NCI-H1105 treated with DMSO at 0.1 percent for 48 hours (cell line): ENCODE results near the gene NRP2.

Experiments used
- DNase-seq: peaks from one replicate; lab custom pipeline; 2025; lab: John Stamatoyannopoulos, UW

NRP2 gene

DNA sequence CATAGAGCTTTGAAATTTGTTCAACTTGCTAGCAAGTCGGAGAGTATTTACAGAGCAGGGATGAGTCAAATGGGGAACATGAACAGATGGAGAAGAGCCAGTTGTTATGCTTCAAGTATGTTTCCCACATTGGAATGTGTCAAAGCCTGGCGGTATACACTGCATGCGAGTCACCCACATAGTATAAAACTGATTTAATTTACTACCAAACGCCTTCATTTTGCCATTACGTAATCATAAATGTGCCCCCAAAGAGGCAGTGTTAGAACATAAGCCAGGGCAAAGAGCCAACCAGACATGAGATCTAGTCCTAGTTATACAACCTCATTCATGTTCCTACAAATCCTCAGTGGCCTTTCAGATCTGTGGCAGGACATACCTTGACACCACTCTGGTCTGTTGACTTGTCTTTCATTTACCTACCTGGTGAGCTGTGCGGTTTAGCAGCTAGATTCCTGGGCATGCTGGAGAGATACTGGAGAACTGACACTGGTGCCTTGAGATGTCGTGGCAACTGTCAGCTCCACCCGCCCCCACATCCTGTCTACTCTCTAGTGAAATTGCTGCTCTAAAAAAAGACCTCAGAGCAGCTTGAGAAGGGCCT, 21.7 kb upstream of the NRP2 start:
- DNase-seq: no peak

- no peak for DNase-seq
Observed at GRCh38 chr2:205661281-205661680, 21.0 kb upstream of the NRP2 start.

DNA sequence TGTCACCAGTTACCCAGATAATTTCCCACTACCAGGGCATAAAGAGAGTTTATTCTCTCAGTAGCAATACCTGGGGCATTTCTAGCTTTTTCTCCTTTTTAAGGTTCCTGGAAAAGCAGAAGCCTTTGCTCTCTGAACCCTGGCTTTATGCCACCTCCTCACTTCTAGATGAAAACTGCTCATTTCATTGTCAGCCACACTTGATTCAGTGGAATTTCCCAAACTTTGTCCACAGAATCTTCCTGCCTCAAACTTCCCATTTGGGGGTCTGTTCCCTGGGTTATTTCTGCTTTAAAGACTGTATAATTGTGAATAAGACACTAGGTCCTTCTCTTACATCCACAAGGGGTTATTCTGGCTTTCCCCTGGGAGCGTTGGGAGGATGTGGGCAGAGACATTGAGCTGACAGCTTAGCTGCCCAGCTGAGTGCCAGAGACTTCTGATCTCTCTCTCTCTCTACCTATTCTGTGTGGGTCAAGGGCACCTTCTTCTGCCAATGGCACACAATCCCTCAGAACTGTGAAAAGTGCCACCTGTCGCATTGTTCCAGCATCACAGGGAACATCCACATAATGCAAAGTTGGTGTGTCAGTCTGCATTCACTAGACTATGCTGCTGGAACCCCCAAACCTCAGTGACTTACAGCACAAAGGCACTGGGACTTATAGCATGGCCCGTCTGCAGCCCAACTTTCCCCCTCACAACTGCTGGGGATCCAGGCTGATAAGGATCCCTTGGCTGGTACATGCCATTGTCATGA, 19.9 kb upstream of the NRP2 start:
- no peak for DNase-seq

DNA sequence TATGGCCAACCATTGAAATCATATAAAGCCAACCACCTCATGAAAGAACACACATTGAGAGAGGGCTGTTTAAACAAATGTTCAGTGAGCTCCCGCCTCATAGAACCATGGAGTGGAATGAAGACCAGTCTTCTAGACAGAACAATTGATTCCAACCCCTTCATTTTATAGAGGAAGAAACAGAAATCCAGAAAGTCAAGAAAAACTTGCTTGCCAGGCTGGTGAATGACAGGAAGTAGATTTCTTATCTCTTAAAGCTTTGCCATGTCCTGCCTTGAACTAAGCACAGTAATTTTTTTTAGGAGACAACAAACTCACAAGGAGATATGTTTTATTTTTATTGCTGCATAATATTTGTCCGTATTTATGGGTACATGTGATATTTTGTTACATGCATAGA, 16.5 kb upstream of the NRP2 start:
- DNase-seq: no peak

- DNase-seq: no peak
Observed at GRCh38 chr2:205670292-205670691, 12.0 kb upstream of the NRP2 start.

GRCh38 chr2:205673312-205673711, 9.0 kb upstream of the NRP2 start:
- no peak for DNase-seq

DNA sequence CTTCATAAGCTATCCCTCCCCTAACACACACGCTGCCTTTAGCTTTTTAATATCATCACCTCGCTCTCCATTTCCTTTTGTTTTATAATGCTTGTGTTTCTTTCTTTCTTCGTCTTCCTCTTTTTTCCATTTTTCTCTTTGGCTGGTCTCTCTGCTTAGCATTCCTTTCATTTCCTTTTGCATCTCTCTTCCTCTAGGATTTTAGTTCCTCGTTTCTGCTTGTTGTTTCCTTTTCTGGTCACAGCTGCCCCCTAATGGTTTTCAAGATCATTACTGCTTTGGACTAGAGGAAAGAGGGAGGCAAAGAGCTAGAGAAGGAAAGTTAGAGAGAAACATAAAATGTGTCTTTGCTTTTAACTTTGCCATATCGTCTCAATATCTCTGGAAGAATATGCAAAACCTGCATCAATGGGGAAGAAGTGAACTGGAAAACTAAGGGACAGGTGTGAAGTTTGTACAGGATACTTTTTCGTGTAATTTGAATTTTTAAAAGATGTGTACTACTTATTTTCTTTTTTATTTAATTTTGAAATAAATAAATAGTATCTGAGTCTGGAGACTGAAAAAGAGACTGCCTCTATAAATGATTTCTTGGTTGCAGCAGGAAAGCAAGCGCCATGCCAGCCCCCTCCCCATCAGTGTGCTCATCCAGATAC, 6.3 kb upstream of the NRP2 start:
- peak; percentile 67 for DNase-seq

GRCh38 chr2:205678541-205679142, 3.7 kb upstream of the NRP2 start:
- no peak for DNase-seq

GRCh38 chr2:205679410-205680009, 2.8 kb upstream of the NRP2 start:
- DNase-seq: no peak

GRCh38 chr2:205680067-205680466, 2.2 kb upstream of the NRP2 start:
- DNase-seq: peak; percentile 71

DNA sequence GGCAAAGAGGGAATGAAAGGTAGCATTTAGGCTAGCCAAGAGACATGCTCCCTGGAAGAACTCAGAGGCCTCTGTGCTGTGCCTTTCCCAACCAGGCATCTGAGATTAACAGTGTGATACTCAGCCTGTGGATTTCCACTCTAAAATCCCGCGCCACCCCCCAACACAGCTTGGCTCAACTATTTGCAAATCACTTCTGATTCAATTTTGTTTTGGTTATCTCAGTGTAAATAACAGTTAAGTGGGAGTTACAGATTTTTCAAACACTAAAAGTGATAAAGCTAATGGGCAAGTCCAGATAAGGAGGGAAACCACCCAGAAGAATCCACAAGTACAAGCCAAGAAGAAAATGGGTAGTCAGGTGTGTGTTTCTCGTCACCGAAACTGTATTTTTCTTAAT, 1.4 kb upstream of the NRP2 start:
- no peak for DNase-seq

- DNase-seq: peak; percentile 10
Observed at GRCh38 chr2:205681401-205682238, 681 bp upstream of the NRP2 start.

DNA sequence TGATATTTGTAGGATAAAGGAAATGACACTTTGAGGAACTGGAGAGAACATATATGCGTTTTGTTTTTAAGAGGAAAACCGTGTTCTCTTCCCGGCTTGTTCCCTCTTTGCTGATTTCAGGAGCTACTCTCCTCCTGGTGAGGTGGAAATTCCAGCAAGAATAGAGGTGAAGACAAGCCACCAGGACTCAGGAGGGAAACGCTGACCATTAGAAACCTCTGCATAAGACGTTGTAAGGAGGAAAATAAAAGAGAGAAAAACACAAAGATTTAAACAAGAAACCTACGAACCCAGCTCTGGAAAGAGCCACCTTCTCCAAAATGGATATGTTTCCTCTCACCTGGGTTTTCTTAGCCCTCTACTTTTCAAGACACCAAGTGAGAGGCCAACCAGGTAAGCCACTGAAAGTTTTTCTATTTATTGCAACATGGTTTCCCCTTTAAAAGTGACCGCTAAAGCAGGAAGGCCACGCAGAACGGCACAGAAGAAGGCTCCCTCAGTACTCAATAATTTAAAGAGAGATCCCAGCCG, 735 bp downstream of the NRP2 start:
- DNase-seq: no peak

DNA sequence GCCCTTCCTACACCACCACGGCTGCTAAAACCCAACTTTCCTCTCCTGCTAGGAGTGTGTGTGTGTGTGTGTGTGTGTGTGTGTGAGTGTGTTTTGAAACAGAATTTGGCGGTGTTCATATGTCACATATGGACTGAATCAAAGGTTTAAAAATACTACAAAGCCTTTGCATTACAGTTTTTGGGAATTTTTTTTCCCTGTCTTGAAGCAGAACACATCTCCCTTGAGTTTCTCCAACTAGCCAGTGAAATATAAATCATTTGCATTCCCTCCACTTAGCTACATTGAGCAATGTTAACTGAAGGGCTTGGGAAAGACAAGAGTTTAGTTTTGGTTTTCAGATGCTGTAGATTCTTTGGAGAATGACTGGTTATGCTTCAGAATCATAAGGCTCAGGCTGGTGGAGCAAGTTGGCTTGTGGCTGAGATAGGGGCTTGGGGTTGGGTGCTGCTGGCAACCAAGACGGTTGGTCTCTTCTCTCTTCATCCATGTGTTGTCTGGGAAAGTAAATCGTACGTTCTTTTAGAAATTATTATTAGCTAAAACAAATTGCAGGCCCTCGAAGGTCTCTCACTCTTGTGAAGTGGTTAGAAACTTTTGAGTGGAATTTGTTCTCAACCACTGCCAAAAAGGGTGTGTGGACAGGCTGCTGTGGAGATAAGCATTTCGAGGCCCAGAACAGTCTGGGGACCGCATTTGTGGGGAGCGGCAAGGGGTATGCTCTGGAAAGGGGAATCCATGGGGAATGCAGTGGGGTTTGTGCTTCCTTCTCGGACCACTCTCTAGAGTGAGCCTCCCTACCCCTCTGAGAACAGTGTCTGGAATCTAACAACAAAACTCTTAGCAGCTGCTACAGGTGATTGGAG, 1.4 kb downstream of the NRP2 start:
- DNase-seq: no peak

GRCh38 chr2:205684871-205685313, 2.6 kb downstream of the NRP2 start:
- DNase-seq: no peak

DNA sequence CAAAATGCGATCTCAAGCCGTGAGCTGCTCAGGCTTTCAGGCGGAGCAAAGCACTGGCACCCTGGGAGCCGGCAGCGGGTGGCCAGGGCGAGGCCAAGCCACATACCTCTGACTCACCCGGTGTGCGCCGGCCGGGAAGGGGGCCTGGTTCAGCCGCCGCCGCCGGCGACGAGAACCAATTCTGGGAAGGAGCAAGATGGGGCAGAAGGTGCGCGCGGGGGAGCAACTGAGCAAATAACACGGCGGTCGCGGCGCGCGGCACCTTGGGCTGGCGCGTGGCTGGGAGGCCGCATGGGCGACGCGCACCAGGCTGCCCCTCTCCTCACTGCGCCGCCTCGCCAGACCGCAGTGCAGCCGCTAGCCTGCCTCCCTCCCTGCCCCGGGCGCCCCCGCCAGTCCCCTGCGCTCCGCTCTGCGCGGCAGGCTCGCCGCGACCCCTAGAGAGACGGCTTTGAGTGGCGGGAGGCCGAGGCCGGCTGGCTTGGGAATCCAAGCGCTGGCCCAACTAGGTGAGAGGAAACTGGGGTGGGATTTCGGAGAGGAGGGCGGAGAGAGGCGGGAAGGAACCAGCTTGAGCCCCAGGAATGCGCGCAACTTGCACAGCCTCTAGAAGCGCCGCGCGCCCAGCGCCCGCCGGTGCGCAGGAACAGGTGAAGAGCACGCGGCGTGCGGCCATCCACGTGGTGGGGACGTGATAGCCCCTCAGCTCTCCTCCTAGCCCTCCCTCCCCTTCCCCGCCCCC, 3.2 kb downstream of the NRP2 start:
- no peak for DNase-seq

- DNase-seq: no peak
Observed at GRCh38 chr2:205686056-205686782, 3.9 kb downstream of the NRP2 start.

GRCh38 chr2:205686783-205687640, 4.7 kb downstream of the NRP2 start:
- peak; percentile 53 for DNase-seq
